Sigmoid colon (tissue), 4 donors: ENCODE data around the gene ATP6AP1.

Experiments
- CTCF ChIP-seq, 4 experiments: fragments of 450-650 bp in 3 of 4; fragments of 200-600 bp in 1 of 4; IDR thresholded peaks; one replicate each; pipeline ENCODE4 v1.5.1; 2016 to 2019; ENCODE audit warnings: antibody characterized with exemption in 4 of 4, mild to moderate bottlenecking in 3 of 4, moderate library complexity in 2 of 4
- POLR2AphosphoS5 ChIP-seq, 4 donors: sonication (generic); formaldehyde crosslinking; IDR thresholded peaks; one replicate each; pipeline ENCODE4 v1.6.1; 2017; ENCODE audit warnings: antibody characterized with exemption in 4 of 4

- TF ChIP-seq CTCF (IDR thresholded peaks at IDR 0.05) (no peak), POLR2AphosphoS5 (IDR thresholded peaks at IDR 0.05) (no peak)
Observed at GRCh38 chrX:154464806-154465365, 36.4 kb downstream of the ATP6AP1 start.
